Chondrocyte (in vitro differentiated cells): Measurements from ENCODE around the gene NOTCH2. TPM values are rescaled to one million over a fixed set of nuclear protein-coding genes. Genes with fewer than 3 reads are reported as not detected.

ENCODE experiments used
- DNase-seq: peaks from one replicate; pipeline ENCODE4 v3.0.0; 2021; ENCODE audit warnings: mixed read lengths, low spot score
- H3K27ac Mint-ChIP-seq: one replicate; pipeline ENCODE4 v1.8.0; 2021; ENCODE audit warnings: mild to moderate bottlenecking, moderate library complexity, mixed read lengths; ENCODE audit not compliant: unreplicated experiment
- H3K27me3 Mint-ChIP-seq: 2 replicates; pipeline ENCODE4 v1.8.0; 2021; ENCODE audit warnings: low read depth, mixed read lengths
- H3K36me3 Mint-ChIP-seq: 2 replicates; pipeline ENCODE4 v1.8.0; 2021; ENCODE audit warnings: low read depth, mixed read lengths
- H3K4me1 Mint-ChIP-seq: 2 replicates; pipeline ENCODE4 v1.8.0; 2021; ENCODE audit warnings: low read depth, mild to moderate bottlenecking, mixed read lengths
- H3K4me3 Mint-ChIP-seq: one replicate; pipeline ENCODE4 v1.8.0; 2021; ENCODE audit warnings: mild to moderate bottlenecking, moderate library complexity, mixed read lengths; ENCODE audit not compliant: unreplicated experiment
- H3K9me3 Mint-ChIP-seq: 2 replicates; pipeline ENCODE4 v1.8.0; 2021; ENCODE audit warnings: low read depth, mixed read lengths
- CTCF ChIP-seq: fragments of 200-600 bp; sonication (generic); IDR thresholded peaks from 2 replicates; pipeline ENCODE4 v1.5.0; 2021; ENCODE audit warnings: antibody characterized with exemption, mild to moderate bottlenecking, moderate library complexity
- total RNA-seq: library from RNA; stranded (reverse); gene quantifications from 3 replicates; pipeline ENCODE4 v1.2.1, GENCODE V29; 2021

Gene NOTCH2
- total RNA-seq, 1 donor from 2014 or later: 195 TPM

- H3K27ac Mint-ChIP-seq: peak overlapping the region; percentile 62
- peaks cover 28% of the 10 kb centered on the region for H3K36me3 Mint-ChIP-seq
- H3K27me3 Mint-ChIP-seq: no peaks in the 10 kb centered on the region
- peaks cover 33% of the 10 kb centered on the region for H3K4me1 Mint-ChIP-seq
- no peak for DNase-seq
- no peak for TF ChIP-seq CTCF
- no peak overlapping the region for H3K4me3 Mint-ChIP-seq
- H3K9me3 Mint-ChIP-seq: no peaks in the 10 kb centered on the region
These were observed 122.7 kb downstream of the NOTCH2 start for GRCh38 chr1:119946724-119947123.

- Mint-ChIP-seq H3K4me3 (no peak overlapping the region), H3K4me1 (peaks cover 33% of the 10 kb centered on the region), H3K27ac (no peak overlapping the region), H3K36me3 (peaks cover 23% of the 10 kb centered on the region), H3K27me3 (no peaks in the 10 kb centered on the region), H3K9me3 (no peaks in the 10 kb centered on the region)
- no peak for TF ChIP-seq CTCF
- DNase-seq: no peak
These were observed 126.2 kb downstream of the NOTCH2 start for GRCh38 chr1:119943216-119943615.

GRCh38 chr1:119941392-119941791 is 128.1 kb downstream of the NOTCH2 start:
- peaks cover 29% of the 10 kb centered on the region for H3K36me3 Mint-ChIP-seq
- H3K9me3 Mint-ChIP-seq: no peaks in the 10 kb centered on the region
- H3K4me3 Mint-ChIP-seq: no peak overlapping the region
- no peak overlapping the region for H3K27ac Mint-ChIP-seq
- H3K4me1 Mint-ChIP-seq: peaks cover 19% of the 10 kb centered on the region
- no peaks in the 10 kb centered on the region for H3K27me3 Mint-ChIP-seq
- TF ChIP-seq CTCF: no peak
- DNase-seq: no peak

GRCh38 chr1:119940697-119941096 is 128.8 kb downstream of the NOTCH2 start:
- Mint-ChIP-seq H3K27me3 (no peaks in the 10 kb centered on the region), H3K4me3 (no peak overlapping the region), H3K4me1 (peaks cover 12% of the 10 kb centered on the region), H3K9me3 (no peaks in the 10 kb centered on the region), H3K27ac (no peak overlapping the region), H3K36me3 (peaks cover 34% of the 10 kb centered on the region)
- no peak for DNase-seq
- no peak for TF ChIP-seq CTCF

GRCh38 chr1:119937198-119937597 is 132.3 kb downstream of the NOTCH2 start:
- H3K9me3 Mint-ChIP-seq: peaks cover 6% of the 10 kb centered on the region
- TF ChIP-seq CTCF: no peak
- H3K4me3 Mint-ChIP-seq: no peak overlapping the region
- no peaks in the 10 kb centered on the region for H3K4me1 Mint-ChIP-seq
- H3K27me3 Mint-ChIP-seq: no peaks in the 10 kb centered on the region
- DNase-seq: no peak
- no peak overlapping the region for H3K27ac Mint-ChIP-seq
- peaks cover 59% of the 10 kb centered on the region for H3K36me3 Mint-ChIP-seq
